SK-N-MC (cell line): ENCODE results near the gene GPS1.

Experiments
- DNase-seq: peaks from one replicate; pipeline ENCODE4 v3.0.0-alpha.2; 2011; ENCODE audit warnings: low read depth, low spot score
- H3K27ac ChIP-seq: fragments of 200-600 bp; sonication (generic); 2 replicates; pipeline ENCODE4 v1.5.1; 2016; ENCODE audit warnings: mixed run types
- H3K36me3 ChIP-seq: fragments of 200-600 bp; sonication (generic); 2 replicates; pipeline ENCODE4 v1.6.1; 2017; ENCODE audit warnings: antibody characterized with exemption, low read length, mixed read lengths; ENCODE audit not compliant: insufficient read depth
- H3K4me3 ChIP-seq: fragments of 200-600 bp; sonication (generic); 2 replicates; pipeline ENCODE4 v1.5.1; 2016
- H3K9ac ChIP-seq: fragments of 200-600 bp; sonication (generic); 2 replicates; pipeline ENCODE4 v1.8.0; 2017; ENCODE audit warnings: mixed run types, mixed read lengths; ENCODE audit not compliant: insufficient read length
- H3K9me3 ChIP-seq: fragments of 200-600 bp; sonication (generic); 2 replicates; pipeline ENCODE4 v1.6.1; 2017; ENCODE audit warnings: low read depth, mild to moderate bottlenecking, antibody characterized with exemption, low read length, moderate library complexity, mixed read lengths
- EZH2 ChIP-seq: fragments of 200-600 bp; sonication (generic); IDR thresholded peaks from one replicate; pipeline ENCODE4 v1.6.1; 2017; ENCODE audit warnings: antibody characterized with exemption
- FOXP2 ChIP-seq: optimal IDR thresholded peaks from 2 replicates; pipeline ENCODE3; 2011; ENCODE audit warnings: mild to moderate bottlenecking, moderate library complexity; ENCODE audit not compliant: insufficient read depth; ENCODE audit errors: extremely low read length, control extremely low read depth
- POLR2AphosphoS5 ChIP-seq: IDR thresholded peaks from 2 replicates; pipeline ENCODE4 v1.6.1; 2012; ENCODE audit warnings: mild to moderate bottlenecking, low read depth, low read length, borderline replicate concordance

Gene GPS1

GRCh38 chr17:82018152-82018988 lies 33.3 kb upstream of the GPS1 start:
- no peaks in the 10 kb centered on the region for H3K9me3 ChIP-seq
- no peak for DNase-seq
- no peak for TF ChIP-seq EZH2
- H3K4me3 ChIP-seq = no peak overlapping the region
- H3K9ac ChIP-seq = no peak overlapping the region
- H3K27ac ChIP-seq = 0 out of 2 replicates have a peak overlapping the region, but pooled peaks have one; percentile 31
- H3K36me3 ChIP-seq = no peaks in the 10 kb centered on the region

GRCh38 chr17:82018989-82019689 lies 32.6 kb upstream of the GPS1 start:
- H3K4me3 ChIP-seq = no peak overlapping the region
- no peaks in the 10 kb centered on the region for H3K9me3 ChIP-seq
- H3K9ac ChIP-seq = no peak overlapping the region
- no peak for DNase-seq
- 0 out of 2 replicates have a peak overlapping the region, but pooled peaks have one; percentile 31 for H3K27ac ChIP-seq
- TF ChIP-seq POLR2AphosphoS5 (0 out of 2 replicates have a peak, but pooled peaks have one; percentile 39), EZH2 (no peak), FOXP2 (no peak)
- no peaks in the 10 kb centered on the region for H3K36me3 ChIP-seq

- no peak overlapping the region for H3K4me3 ChIP-seq
- no peak overlapping the region for H3K27ac ChIP-seq
- TF ChIP-seq FOXP2 (no peak), POLR2AphosphoS5 (peak; percentile 16; the same call in 1 of the 2 replicates)
- no peak overlapping the region for H3K9ac ChIP-seq
- DNase-seq = no peak
- H3K9me3 ChIP-seq = no peaks in the 10 kb centered on the region
- no peaks in the 10 kb centered on the region for H3K36me3 ChIP-seq
These were observed 31.8 kb upstream of the GPS1 start for GRCh38 chr17:82019690-82020571.

- Histone ChIP-seq H3K4me3 (no peak overlapping the region), H3K9ac (no peak overlapping the region), H3K9me3 (no peaks in the 10 kb centered on the region), H3K36me3 (no peaks in the 10 kb centered on the region), H3K27ac (no peak overlapping the region)
- no peak for DNase-seq
- TF ChIP-seq EZH2 (no peak), POLR2AphosphoS5 (no peak), FOXP2 (no peak)
These were observed 31.1 kb upstream of the GPS1 start for GRCh38 chr17:82020572-82021106.

- peak overlapping the region; percentile 98 for H3K4me3 ChIP-seq
- no peak for TF ChIP-seq EZH2
- TF ChIP-seq POLR2AphosphoS5 = no peak
- TF ChIP-seq FOXP2 = no peak
- H3K27ac ChIP-seq = no peak overlapping the region
- no peak for DNase-seq
- peak overlapping the region; percentile 85 for H3K9ac ChIP-seq
- H3K9me3 ChIP-seq = no peaks in the 10 kb centered on the region
- H3K36me3 ChIP-seq = no peaks in the 10 kb centered on the region
These were observed 30.4 kb upstream of the GPS1 start for GRCh38 chr17:82021107-82021899.

- Histone ChIP-seq H3K27ac (no peak overlapping the region), H3K9me3 (no peaks in the 10 kb centered on the region), H3K36me3 (no peaks in the 10 kb centered on the region), H3K4me3 (peak overlapping the region; percentile 98), H3K9ac (peak overlapping the region; percentile 85)
- no peak for DNase-seq
- TF ChIP-seq POLR2AphosphoS5 (no peak), EZH2 (no peak), FOXP2 (no peak)
These were observed 29.8 kb upstream of the GPS1 start for GRCh38 chr17:82021900-82022309.

- Histone ChIP-seq H3K27ac (no peak within 1 kb of the TSS), H3K4me3 (peak within 1 kb of the TSS; percentile 98)
These were observed 29.3 kb upstream of the GPS1 start, which contains the start of gene CENPX for GRCh38 chr17:82022310-82022980. TSS of gene CENPX (minus strand) at chr17:82022878. CDS start at chr17:82022861, 17 bp downstream.

More at GRCh38 chr17:82022310-82022980, 29.3 kb upstream of the GPS1 start, which contains the start of gene CENPX:
- no peak for DNase-seq
- no peak for TF ChIP-seq FOXP2
- no peak for TF ChIP-seq EZH2
- peak; percentile 55; the same call in 1 of the 2 replicates for TF ChIP-seq POLR2AphosphoS5
- H3K9me3 ChIP-seq = no peaks in the 10 kb centered on the region
- peak within 1 kb of the TSS; percentile 85 for H3K9ac ChIP-seq
- H3K36me3 ChIP-seq = no peaks in the 10 kb centered on the region
